Activated CD4-positive, alpha-beta T cell treated with anti-CD3 and anti-CD28 coated beads, Interleukin-2, amount 50 U/mL, for 1 hour (primary cell): ENCODE results near the gene SIAE.
A peak's percentile ranks its signal among the peaks of the same experiment; 100 is the strongest.
"Not testable (repeated sequence)": the region's sequence is repeated elsewhere in the genome, so short reads cannot be mapped to it uniquely, and the experiment has no call there.

Experiments
- DNase-seq: peaks from one replicate; pipeline ENCODE4 v3.0.0-alpha.2; 2020

The SIAE gene

GRCh38 chr11:124622531-124623451, 50.7 kb downstream of the SIAE start, which contains the start of gene TBRG1:
TSS of gene TBRG1 (plus strand) at chr11:124622864. CDS start at chr11:124623084, 220 bp downstream.
- peak; percentile 74 for DNase-seq

GRCh38 chr11:124618863-124619262, 54.7 kb downstream of the SIAE start:
- no peak for DNase-seq

GRCh38 chr11:124612567-124613246, 60.8 kb downstream of the SIAE start:
- DNase-seq, result no peak

GRCh38 chr11:124612045-124612444, 61.5 kb downstream of the SIAE start:
- DNase-seq, result no peak

GRCh38 chr11:124611064-124611463, 62.5 kb downstream of the SIAE start, which contains the start of gene PANX3:
TSS of gene PANX3 (plus strand) at chr11:124611428. CDS start at chr11:124611557, 129 bp downstream.
- no peak for DNase-seq

GRCh38 chr11:124610295-124610694, 63.2 kb downstream of the SIAE start:
- DNase-seq, result no peak

- no peak for DNase-seq
These were observed 65.4 kb downstream of the SIAE start for GRCh38 chr11:124608147-124608546.

- no peak for DNase-seq
These were observed 67.8 kb downstream of the SIAE start for GRCh38 chr11:124605719-124606118.

- DNase-seq, result not testable (repeated sequence)
These were observed 70.8 kb downstream of the SIAE start for GRCh38 chr11:124602723-124603122.

- no peak for DNase-seq
These were observed 71.3 kb downstream of the SIAE start for GRCh38 chr11:124602193-124602592.

- no peak for DNase-seq
These were observed 72.8 kb downstream of the SIAE start for GRCh38 chr11:124600621-124601320.

GRCh38 chr11:124597626-124598025, 75.9 kb downstream of the SIAE start:
- DNase-seq, result no peak

GRCh38 chr11:124595302-124595701, 78.2 kb downstream of the SIAE start:
- no peak for DNase-seq

GRCh38 chr11:124592627-124593026, 80.9 kb downstream of the SIAE start:
- DNase-seq, result no peak

- DNase-seq, result no peak
These were observed 82.1 kb downstream of the SIAE start for GRCh38 chr11:124591430-124591829.

GRCh38 chr11:124586238-124586860, 87.2 kb downstream of the SIAE start:
- peak; percentile 31 for DNase-seq

- DNase-seq, result no peak
These were observed 88.7 kb downstream of the SIAE start for GRCh38 chr11:124584681-124585372.

GRCh38 chr11:124583781-124584180, 89.8 kb downstream of the SIAE start:
- no peak for DNase-seq
